ENCODE data around the gene LLCFC1.

LLCFC1 gene

DNA sequence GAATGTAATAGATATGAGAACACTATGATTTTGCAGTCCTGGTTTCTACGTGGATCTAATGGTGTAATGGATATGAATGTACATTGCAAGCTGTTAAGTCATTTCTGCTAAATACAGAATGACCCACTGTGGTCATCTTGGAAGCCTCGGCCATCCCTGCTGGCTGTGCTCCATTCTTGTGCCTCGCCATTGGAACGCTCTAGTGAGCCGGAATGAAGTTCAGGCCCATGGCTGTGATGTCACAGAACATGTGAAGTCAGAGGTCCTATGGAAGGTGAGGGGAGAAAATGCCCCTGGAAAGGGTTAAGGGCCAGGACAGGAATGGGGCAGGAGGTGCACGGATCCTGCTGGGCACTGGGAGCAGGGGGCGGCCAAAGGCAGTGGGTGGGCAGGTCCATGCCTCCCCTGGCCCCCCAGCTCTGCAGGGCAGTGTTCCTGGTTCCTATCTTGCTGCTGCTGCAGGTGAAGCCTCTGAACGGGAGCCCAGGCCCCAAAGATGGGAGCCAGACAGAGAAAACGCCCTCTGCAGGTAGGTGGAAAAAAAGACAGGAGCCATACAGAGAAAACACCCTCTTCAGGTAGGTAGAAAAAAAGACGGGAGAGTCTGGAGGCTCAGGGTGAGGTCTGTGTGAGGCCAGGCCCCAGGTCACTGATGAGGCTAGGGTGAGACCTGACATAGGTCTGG lies at the start of gene LLCFC1:
LLCFC1 (plus strand) TSS at position 259 of the 685 bp plus-strand sequence; CDS start at position 397, 138 bp downstream.
- DNase-seq = no peak

- no peak for DNase-seq
Measured at GRCh38 chr7:142889816-142890215, 49.5 kb upstream of the LLCFC1 start.

DNA sequence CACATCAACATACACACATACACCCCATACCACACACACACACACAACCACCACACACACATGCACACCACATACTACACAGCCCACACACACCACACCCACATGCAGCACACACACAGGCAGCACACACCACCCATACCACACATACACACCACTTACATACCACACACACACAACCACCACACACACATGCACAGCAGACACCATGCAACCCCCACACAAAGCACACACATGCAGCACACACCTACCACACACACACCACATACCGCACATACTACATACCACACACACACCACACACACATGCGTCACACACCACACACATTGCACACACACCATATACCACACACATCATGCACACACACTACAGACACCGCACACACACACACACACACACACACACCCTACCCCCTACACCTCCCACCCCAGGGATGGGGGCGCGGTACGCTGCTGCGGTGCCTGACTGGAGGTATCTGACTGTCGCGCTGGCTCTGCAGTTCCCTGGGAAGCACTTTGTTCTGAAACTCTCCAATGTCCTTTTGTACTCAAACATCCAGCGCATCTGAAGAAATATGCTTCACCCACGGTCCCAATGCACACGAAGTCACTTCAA lies 48.3 kb upstream of the LLCFC1 start:
- DNase-seq = no peak

DNA sequence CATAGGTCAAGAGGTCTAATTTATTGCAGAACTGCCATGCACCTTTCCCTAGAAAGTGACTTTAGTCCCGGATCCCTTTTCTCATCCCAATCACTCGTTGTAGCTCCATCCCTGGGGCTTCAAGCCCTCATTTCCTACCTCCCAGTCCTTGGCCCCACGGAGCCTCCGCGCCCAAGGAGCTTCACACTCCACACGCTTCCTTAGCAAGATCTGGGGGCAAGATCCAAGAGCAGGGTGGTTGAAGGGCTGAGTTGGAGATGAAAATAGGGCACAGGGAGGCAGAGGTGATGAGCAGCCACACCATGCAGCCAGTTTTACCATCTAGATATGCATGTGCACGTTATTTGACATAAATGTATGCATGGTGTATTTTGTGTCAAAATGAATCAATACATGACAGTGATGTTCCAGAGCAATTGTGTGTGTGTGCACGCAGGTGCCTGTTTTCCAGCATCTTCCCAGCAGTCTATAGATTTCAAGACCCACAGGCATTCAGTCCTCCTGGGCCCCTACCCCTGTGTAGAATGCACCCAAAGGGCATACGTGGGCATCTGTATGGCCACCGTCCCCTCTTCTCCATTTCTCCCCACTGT lies 47.7 kb upstream of the LLCFC1 start:
- no peak for DNase-seq

DNA sequence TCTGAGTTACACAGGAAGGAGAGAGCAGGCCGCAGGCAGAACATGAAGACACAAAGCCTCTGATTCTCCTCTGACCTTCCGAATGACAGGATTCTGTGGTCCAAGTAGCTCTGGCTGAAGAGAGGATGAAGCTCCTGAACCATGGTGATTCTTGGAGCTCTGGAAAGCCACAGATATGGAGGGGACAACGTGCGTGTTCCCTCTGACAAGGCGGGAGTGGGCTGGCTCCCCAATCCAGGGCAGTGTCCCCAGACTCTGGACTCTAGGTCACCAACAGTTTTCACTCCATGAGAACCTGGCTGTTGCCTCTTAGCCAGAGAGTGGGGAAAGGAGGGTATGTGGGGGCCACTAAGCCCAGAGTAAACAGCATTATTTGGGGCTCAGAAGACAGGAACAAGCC lies 46.3 kb upstream of the LLCFC1 start:
- DNase-seq = no peak

- no peak for DNase-seq
Measured at GRCh38 chr7:142894112-142894984, 44.9 kb upstream of the LLCFC1 start.

GRCh38 chr7:142894985-142895593 lies 44.2 kb upstream of the LLCFC1 start:
- no peak for DNase-seq

DNA sequence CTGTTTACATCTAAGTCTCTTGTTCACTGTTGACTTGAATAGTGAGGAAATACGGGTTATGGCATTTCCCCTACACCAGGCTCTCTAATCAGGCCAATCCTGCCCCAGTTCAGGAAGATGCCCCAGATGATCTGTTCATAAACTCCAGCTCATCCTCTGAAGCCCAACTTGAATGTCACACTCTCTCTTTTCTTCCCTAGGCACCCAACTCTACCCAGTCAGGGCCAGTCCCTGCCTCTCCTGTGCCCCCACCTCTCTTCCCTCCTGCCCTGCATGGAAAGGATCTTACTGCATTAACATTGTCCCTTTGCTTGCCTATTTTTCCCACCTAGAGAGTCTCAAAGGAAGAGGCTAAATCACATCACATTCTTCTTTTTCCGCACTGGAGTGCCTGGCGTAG lies 43.1 kb upstream of the LLCFC1 start:
- DNase-seq = no peak

GRCh38 chr7:142896741-142897379 lies 42.4 kb upstream of the LLCFC1 start:
- DNase-seq = no peak

DNA sequence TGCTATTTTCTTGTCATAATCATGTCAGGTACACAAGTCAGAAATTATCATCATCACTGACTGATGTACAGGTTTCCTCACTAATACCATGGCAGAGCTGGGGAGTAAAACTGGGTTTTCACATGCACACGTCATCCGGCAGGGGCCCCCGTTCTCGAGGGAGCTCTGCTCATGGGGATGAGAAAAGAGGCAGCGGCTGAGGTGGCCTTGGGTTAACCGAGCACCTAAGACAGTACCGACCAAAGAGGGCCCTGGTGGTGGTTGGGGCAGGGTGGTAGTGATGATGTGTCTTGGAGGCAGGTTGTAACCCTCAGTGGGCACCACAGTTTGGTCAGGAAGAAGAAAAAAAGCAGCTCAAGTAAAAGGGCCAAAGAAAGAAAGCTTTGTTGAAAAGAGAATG lies 41.6 kb upstream of the LLCFC1 start:
- no peak for DNase-seq

- DNase-seq = no peak
Measured at GRCh38 chr7:142898377-142899170, 40.7 kb upstream of the LLCFC1 start.

GRCh38 chr7:142899661-142900060 lies 39.6 kb upstream of the LLCFC1 start:
- DNase-seq = no peak

DNA sequence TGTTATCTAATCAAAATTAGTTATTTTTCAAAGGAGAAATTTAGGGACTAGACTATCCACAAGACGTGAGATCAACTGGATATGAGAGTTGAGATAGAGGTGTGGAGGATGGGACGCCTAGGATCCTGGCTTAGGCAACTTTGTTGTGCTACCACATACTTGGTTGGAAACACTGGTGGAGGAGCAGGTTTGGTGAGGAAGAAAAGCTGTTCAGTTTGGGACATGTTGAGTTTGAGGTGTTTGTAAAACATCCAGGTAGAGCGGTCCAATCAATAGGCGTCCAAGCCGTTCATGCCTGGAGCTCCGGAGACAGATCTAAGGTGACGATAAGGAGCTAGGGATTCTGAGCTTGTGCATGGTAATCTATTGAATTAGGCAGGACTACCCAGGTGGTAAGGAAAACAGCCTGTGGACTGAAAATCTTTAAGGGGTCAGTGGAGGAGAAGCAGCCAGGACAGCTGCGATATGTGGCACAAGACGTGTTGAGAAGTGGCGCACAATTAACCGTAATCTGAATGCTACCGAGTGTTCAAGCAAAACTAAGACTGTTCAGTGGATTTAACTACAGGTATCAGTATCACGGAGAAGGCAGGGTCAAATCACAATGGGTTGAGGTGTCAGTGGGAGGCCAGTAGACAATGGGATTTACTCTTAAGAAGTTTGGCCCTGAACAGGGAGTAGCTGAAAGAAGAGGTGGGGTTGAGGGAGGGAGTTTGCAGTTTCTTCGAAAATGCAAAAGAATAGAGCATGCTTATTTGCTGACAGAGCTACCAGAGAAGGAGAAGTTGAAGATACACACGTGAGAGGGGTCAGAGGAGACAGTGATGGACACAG lies 37.6 kb upstream of the LLCFC1 start:
- DNase-seq = no peak

GRCh38 chr7:142904128-142904527 lies 35.2 kb upstream of the LLCFC1 start:
- no peak for DNase-seq

DNA sequence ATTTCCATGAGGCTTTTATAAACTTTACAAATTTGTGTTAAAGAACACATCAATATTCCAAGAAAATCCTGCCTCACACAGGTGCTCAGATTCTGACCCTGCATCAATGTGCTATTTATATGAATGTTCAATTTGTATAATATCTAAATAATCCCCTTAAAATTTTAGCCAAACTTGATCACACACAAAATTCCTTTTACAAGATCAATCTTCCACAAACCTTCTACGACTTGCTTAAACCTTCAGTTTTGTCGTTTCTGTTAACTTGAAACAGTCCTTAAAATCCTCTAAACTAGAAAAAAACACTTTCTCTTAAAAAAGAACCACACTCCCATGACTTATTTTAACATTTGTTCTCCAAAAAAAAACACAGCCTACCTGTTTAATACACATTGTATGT lies 33.5 kb upstream of the LLCFC1 start:
- DNase-seq = no peak

GRCh38 chr7:142906643-142907042 lies 32.6 kb upstream of the LLCFC1 start:
- DNase-seq = no peak

DNA sequence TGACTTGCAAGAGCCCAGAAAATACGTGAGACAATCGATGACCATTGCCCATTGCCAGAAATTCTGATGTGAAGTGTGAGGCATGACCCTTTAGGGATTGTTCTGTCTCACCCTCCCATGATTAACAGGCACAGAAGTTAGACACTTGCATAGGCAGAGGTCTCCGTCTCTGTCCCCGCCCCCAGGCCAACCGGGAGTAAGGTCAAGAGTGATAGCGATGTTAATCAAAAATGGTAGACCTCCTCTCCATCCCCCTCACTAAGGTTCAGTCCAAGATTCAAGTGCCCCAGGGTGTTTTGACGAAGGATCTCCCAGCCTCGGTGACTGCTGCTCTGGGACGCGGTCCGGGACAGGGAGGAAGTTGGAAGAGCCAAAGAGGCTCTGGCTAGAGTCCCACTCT lies 31.0 kb upstream of the LLCFC1 start:
- DNase-seq = no peak

GRCh38 chr7:142908921-142909890 lies 30.1 kb upstream of the LLCFC1 start:
- DNase-seq = no peak

GRCh38 chr7:142910031-142910433 lies 29.3 kb upstream of the LLCFC1 start:
- DNase-seq = no peak

All from NCI-H2029 treated with DMSO at 0.1 percent for 48 hours (cell line).